Common myeloid progenitor, CD34-positive (primary cell): ENCODE measurements around the gene CD53.

Experiments
- CTCF ChIA-PET: fragments of 350-600 bp; sonication (Branson Sonifier 250); formaldehyde crosslinking; loops from one replicate; lab custom pipeline; 2021; ENCODE audit warnings: antibody characterized with exemption; lab: Charles Lee
- POLR2A ChIA-PET: fragments of 350-600 bp; sonication (Branson Sonifier 250); formaldehyde crosslinking; loops from one replicate; lab custom pipeline; 2021; ENCODE audit warnings: antibody characterized with exemption; lab: Charles Lee
- DNase-seq, 3 donors: peaks; one replicate each; pipeline versions ENCODE4 v3.0.0 to v3.0.0-alpha.2; 2013
- H3K27ac ChIP-seq, 2 experiments: 1 replicate in 1 of 2; 2 replicates in 1 of 2; pipeline ENCODE4 v1.7.0; 2013; ENCODE audit warnings: inconsistent platforms in 2 of 2, low read length in 2 of 2, mild to moderate bottlenecking in 2 of 2, low read depth in 1 of 2, moderate library complexity in 1 of 2; ENCODE audit not compliant: severe bottlenecking in 2 of 2, insufficient read depth in 1 of 2, poor library complexity in 1 of 2
- H3K27me3 ChIP-seq, 5 experiments: replicated peaks in 2 of 5; 1 replicate in 3 of 5; 2 replicates in 2 of 5; pipeline versions ENCODE4 v1.6.1 to v1.7.0; 2013; ENCODE audit warnings: low read length in 4 of 5, mild to moderate bottlenecking in 2 of 5, moderate library complexity in 2 of 5, inconsistent platforms in 1 of 5; ENCODE audit not compliant: insufficient read depth in 5 of 5, control insufficient read depth in 4 of 5
- H3K36me3 ChIP-seq, 4 experiments: 1 replicate in 2 of 4; 2 replicates in 2 of 4; pipeline versions ENCODE4 v1.6.1 to v1.7.0; 2013; ENCODE audit warnings: low read length in 3 of 4, control low read depth in 1 of 4, mild to moderate bottlenecking in 1 of 4; ENCODE audit not compliant: control insufficient read depth in 4 of 4, insufficient read depth in 4 of 4
- H3K4me1 ChIP-seq, 4 experiments: 1 replicate in 3 of 4; 2 replicates in 1 of 4; pipeline versions ENCODE4 v1.6.1 to v1.7.1; 2013; ENCODE audit warnings: low read length in 3 of 4, mild to moderate bottlenecking in 3 of 4, control low read depth in 1 of 4, inconsistent platforms in 1 of 4, moderate library complexity in 1 of 4; ENCODE audit not compliant: control insufficient read depth in 4 of 4, insufficient read depth in 4 of 4; ENCODE audit errors: control extremely low read depth in 1 of 4
- H3K4me3 ChIP-seq, 7 experiments: 1 replicate in 4 of 7; 2 replicates in 3 of 7; pipeline versions ENCODE4 v1.5.1 to v1.7.0; 2013; ENCODE audit warnings: mild to moderate bottlenecking in 7 of 7, low read length in 6 of 7, moderate library complexity in 6 of 7, inconsistent platforms in 2 of 7, low read depth in 2 of 7, control low read depth in 1 of 7; ENCODE audit not compliant: insufficient read depth in 4 of 7, control insufficient read depth in 1 of 7; ENCODE audit errors: extremely low read depth in 1 of 7
- H3K9me3 ChIP-seq, 5 experiments: 1 replicate in 4 of 5; 2 replicates in 1 of 5; pipeline versions ENCODE4 v1.6.1 to v1.7.1; 2013; ENCODE audit warnings: low read length in 4 of 5, mild to moderate bottlenecking in 2 of 5, inconsistent platforms in 1 of 5, low read depth in 1 of 5, moderate library complexity in 1 of 5; ENCODE audit not compliant: control insufficient read depth in 4 of 5, insufficient read depth in 2 of 5; ENCODE audit errors: control extremely low read depth in 1 of 5
- WGBS: methylation state at CpG from one replicate; pipeline ENCODE4 v1.1.5; 2013; ENCODE audit not compliant: insufficient coverage; 5-methylcytosine and 5-hydroxymethylcytosine counted together

The CD53 gene

DNA sequence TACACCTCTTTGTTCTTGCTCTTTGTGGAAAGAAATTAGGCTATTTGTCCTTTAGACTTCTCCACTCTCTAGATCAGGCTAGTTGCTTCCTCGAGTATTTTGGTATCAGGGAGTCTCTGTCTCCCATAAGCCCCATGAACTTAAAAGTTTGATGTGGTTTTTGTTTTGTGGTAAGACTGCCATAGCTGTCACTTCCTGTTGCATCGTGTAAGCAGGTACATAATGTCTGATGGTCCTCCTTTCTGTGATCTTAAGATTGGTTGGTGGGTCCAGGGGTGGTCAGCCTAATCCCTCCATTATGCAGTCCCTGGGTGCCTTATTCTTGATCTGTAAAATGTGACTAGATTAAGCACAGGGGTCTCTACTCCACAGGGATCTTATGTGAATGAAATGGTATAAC lies 23.1 kb downstream of the CD53 start:
- H3K9me3 ChIP-seq: no peaks in the 10 kb centered on the region
- ChIA-PET POLR2A (no interaction called here), CTCF (no interaction called here)
- no peak overlapping the region for H3K4me3 ChIP-seq
- 61% methylated on average over 2 of the region's 2 CpGs for WGBS
- no peaks in the 10 kb centered on the region for H3K27me3 ChIP-seq
- peaks cover 28 to 84% (median 58%) of the 10 kb centered on the region in 4 experiments for H3K36me3 ChIP-seq
- peak overlapping the region in 1 of 2 experiments; percentile 19 for H3K27ac ChIP-seq
- H3K4me1 ChIP-seq: peaks cover 0 to 6% (median 3%) of the 10 kb centered on the region in 4 experiments
- peak in 1 of 3 donors; percentile 51 for DNase-seq

DNA sequence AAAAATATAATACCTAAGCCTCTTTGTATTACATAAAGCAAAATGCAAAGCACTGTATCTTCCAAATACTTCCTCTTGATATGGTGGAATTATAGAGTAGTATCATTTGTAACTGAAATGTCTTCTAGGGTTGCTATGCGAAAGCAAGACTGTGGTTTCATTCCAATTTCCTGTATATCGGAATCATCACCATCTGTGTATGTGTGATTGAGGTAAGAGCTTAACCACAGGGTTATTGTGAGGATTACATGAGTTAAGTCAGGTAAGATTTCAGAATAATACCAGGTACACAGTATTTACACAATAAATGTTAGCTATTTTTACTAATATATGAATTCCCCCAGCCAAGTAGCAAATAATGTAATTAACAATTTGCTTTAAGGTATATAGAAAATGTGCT lies 24.7 kb downstream of the CD53 start:
- Histone ChIP-seq H3K27ac (no peak overlapping the region), H3K27me3 (no peaks in the 10 kb centered on the region), H3K9me3 (no peaks in the 10 kb centered on the region), H3K4me3 (no peak overlapping the region), H3K4me1 (peaks cover 0 to 6% (median 3%) of the 10 kb centered on the region in 4 experiments), H3K36me3 (peaks cover 24 to 74% (median 49%) of the 10 kb centered on the region in 4 experiments)
- CTCF ChIA-PET: interaction anchor here (0.7 kb wide), 1 partner anchor 9 kb away, joined by 3 read pairs; no protein-coding TSS in a partner anchor
- no CpG with 5 or more reads among the region's 2 CpGs for WGBS
- POLR2A ChIA-PET: no interaction called here
- DNase-seq: peak in 2 of 3 donors; percentile 38 to 54

DNA sequence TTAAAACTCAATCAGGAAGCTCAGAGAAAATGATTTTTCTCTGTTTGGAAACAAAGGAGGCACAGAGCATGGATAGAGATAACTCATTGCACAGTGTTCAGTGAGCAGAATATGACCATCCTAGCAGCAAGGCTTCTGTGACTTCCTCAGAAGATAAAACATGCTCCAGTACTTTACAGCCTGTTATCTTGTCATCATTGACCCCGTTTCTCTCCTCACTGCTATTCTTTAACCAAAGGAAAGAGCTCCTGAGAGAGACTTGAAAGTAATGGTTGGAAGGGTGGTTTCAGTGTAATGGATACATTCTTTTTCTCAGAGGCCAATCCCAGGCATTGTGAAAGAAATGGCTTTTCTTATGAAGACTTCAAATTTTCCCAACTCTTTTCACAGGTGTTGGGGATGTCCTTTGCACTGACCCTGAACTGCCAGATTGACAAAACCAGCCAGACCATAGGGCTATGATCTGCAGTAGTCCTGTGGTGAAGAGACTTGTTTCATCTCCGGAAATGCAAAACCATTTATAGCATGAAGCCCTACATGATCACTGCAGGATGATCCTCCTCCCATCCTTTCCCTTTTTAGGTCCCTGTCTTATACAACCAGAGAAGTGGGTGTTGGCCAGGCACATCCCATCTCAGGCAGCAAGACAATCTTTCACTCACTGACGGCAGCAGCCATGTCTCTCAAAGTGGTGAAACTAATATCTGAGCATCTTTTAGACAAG lies 25.9 kb downstream of the CD53 start:
- ChIA-PET POLR2A (interaction anchor here (0.7 kb wide), 1 partner anchor 26 kb away, joined by 3 read pairs; the partner anchor contains the start of gene CD53), CTCF (no interaction called here)
- Histone ChIP-seq H3K4me1 (peaks cover 0 to 6% (median 3%) of the 10 kb centered on the region in 4 experiments), H3K27ac (no peak overlapping the region), H3K4me3 (no peak overlapping the region), H3K27me3 (no peaks in the 10 kb centered on the region), H3K36me3 (peaks cover 22 to 67% (median 45%) of the 10 kb centered on the region in 4 experiments), H3K9me3 (no peaks in the 10 kb centered on the region)
- 93% methylated on average over 2 of the region's 3 CpGs for WGBS
- DNase-seq: no peak

DNA sequence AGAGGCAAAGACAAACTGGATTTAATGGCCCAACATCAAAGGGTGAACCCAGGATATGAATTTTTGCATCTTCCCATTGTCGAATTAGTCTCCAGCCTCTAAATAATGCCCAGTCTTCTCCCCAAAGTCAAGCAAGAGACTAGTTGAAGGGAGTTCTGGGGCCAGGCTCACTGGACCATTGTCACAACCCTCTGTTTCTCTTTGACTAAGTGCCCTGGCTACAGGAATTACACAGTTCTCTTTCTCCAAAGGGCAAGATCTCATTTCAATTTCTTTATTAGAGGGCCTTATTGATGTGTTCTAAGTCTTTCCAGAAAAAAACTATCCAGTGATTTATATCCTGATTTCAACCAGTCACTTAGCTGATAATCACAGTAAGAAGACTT lies 26.5 kb downstream of the CD53 start:
- no peaks in the 10 kb centered on the region for H3K9me3 ChIP-seq
- H3K4me3 ChIP-seq: no peak overlapping the region
- H3K4me1 ChIP-seq: peaks cover 0 to 6% (median 3%) of the 10 kb centered on the region in 4 experiments
- no peak overlapping the region for H3K27ac ChIP-seq
- H3K36me3 ChIP-seq: peaks cover 18 to 61% (median 41%) of the 10 kb centered on the region in 4 experiments
- no peak for DNase-seq
- ChIA-PET CTCF (no interaction called here), POLR2A (no interaction called here)
- 100% methylated on average over 1 of the region's 1 CpG for WGBS
- H3K27me3 ChIP-seq: no peaks in the 10 kb centered on the region

DNA sequence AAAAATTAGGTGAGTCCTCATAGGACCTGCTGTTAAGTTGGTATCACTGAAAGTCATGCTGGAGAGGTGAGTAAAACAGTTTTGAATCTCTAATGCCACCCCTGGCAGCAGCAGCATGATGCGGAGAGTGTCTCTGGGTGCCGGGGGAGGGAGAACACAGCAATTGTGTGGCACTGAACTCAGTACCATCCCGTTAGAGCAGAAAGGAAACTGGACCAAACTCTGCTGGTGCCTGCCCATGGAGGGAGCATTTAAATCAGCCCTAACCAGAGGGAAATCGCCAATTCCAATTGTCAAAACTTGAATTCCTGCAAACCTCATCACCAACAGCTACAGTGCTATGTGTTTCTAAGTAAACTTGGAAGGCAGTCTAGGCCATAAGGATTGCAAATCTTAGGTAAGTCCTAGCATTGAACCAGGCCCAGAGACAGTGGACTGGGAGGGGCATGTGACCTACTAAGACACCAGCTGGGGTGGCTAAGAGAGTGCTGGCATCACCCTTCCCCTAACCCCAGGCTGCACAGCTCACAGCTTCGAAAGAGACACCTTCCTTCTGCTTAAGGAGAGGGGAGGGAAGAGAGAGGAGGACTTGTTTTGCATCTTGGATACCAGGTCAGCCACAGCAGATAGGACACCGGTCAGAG lies 30.0 kb downstream of the CD53 start:
- ChIA-PET CTCF (interaction anchor here (0.8 to 2.9 kb wide), 3 partner anchors 12 to 30 kb away, joined by 3 to 12 read pairs (median 3); partner anchors contain the start of gene CD53), POLR2A (no interaction called here)
- H3K36me3 ChIP-seq: peaks cover 13 to 32% (median 20%) of the 10 kb centered on the region in 4 experiments
- no peak overlapping the region for H3K4me3 ChIP-seq
- H3K4me1 ChIP-seq: no peaks in the 10 kb centered on the region
- no peak for DNase-seq
- no peaks in the 10 kb centered on the region for H3K27me3 ChIP-seq
- H3K27ac ChIP-seq: no peak overlapping the region
- 94% methylated on average over 5 of the region's 6 CpGs for WGBS
- H3K9me3 ChIP-seq: no peaks in the 10 kb centered on the region

DNA sequence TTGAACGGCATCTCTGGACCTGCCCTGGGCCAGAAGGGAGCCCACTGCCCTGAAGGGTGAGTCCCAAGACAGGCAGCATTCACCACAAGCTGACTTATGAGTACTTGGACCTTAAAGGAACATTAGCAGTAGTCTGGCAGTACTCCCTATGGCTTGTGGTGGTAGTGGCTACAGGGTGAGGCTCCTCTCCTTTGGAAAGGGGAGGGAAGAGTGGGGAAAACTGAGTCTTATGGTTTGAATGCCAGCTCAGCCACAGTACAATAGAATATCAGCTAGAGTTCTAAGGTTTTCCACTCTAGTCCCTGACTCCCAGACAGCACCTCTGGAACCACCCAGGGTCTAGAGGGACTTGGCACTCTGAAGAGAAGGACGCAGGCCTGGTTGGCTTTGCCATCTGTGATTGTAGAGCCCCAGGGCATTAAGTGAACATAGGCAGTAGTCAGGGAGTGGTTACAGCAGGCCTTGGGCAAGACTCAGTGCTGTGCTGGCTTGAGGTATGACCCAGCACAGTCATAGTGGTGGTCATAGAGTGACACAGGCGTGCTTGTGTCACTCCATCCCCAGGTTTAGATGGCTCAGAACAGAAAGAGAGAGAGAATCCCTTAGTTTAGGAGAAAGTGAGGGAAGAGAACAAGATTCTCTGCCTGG lies 31.0 kb downstream of the CD53 start:
- Histone ChIP-seq H3K27me3 (no peaks in the 10 kb centered on the region), H3K36me3 (peaks cover 12 to 24% (median 16%) of the 10 kb centered on the region in 4 experiments), H3K9me3 (no peaks in the 10 kb centered on the region), H3K27ac (no peak overlapping the region), H3K4me1 (no peaks in the 10 kb centered on the region), H3K4me3 (no peak overlapping the region)
- DNase-seq: no peak
- CTCF ChIA-PET: interaction anchor here (0.8 to 1.4 kb wide), 2 partner anchors 11 to 31 kb away, joined by 3 read pairs; partner anchors contain the start of gene CD53
- WGBS: 97% methylated on average over 3 of the region's 3 CpGs
- POLR2A ChIA-PET: no interaction called here
